GM12878 (cell line): Measurements from ENCODE around the gene ITIH5. TPM values are rescaled to one million over a fixed set of nuclear protein-coding genes. Genes with fewer than 3 reads are reported as not detected.

Experiments used
- ATAC-seq: fragments of 200-7000 bp; cut with Tn5 transposase; 3 replicates; pipeline ENCODE4 v1.9.1; 2020; ENCODE audit warnings: mild to moderate bottlenecking, moderate library complexity
- BruUV-seq: library from RNA; stranded (reverse); fragments of 400-500 nt; replicated peaks from 2 replicates; lab custom pipeline; 2021; lab: Mats Ljungman, UMichigan
- CTCF ChIA-PET: fragments of 300-600 bp; sonication (Branson Sonifier 250); formaldehyde crosslinking; extraction: SDS; loops from one replicate; lab custom pipeline; 2021; ENCODE audit warnings: inconsistent platforms; lab: Yijun Ruan, JAX
- POLR2A ChIA-PET: fragments of 350-600 bp; formaldehyde crosslinking; extraction: SDS; loops from one replicate; lab custom pipeline; 2021; ENCODE audit warnings: inconsistent platforms; lab: Charles Lee
- RAD21 ChIA-PET: fragments of 300-600 bp; sonication (Branson Sonifier 250); formaldehyde crosslinking; loops from one replicate; lab custom pipeline; 2023; ENCODE audit warnings: antibody characterized with exemption; ENCODE audit not compliant: unreplicated experiment; lab: Charles Lee
- SMC1A ChIA-PET: fragments of 300-600 bp; sonication (Branson Sonifier 250); formaldehyde crosslinking; loops from one replicate; lab custom pipeline; 2023; ENCODE audit not compliant: unreplicated experiment, uncharacterized antibody; lab: Charles Lee
- DNase-seq: peaks from one replicate; pipeline ENCODE4 v3.0.0-alpha.2; 2011; ENCODE audit warnings: low read depth, low spot score
- FAIRE-seq: peaks from 3 replicates; lab custom pipeline; 2011; peaks lifted over from hg19 to GRCh38; lab: Jason Lieb, UNC
- H2AFZ ChIP-seq: 2 replicates; pipeline ENCODE4 v1.6.0; 2011; ENCODE audit warnings: low read depth, low read length, control low read depth; ENCODE audit not compliant: control insufficient read depth
- H3K27ac ChIP-seq: 2 replicates; pipeline ENCODE4 v1.5.1; 2011; ENCODE audit warnings: control low read depth; ENCODE audit not compliant: control insufficient read depth, insufficient read depth
- H3K27me3 ChIP-seq, 2 experiments: replicated peaks in 1 of 2; 2 replicates each; pipeline versions ENCODE4 v1.6.0 to v1.6.1; 2011; ENCODE audit warnings: low read length in 1 of 2; ENCODE audit not compliant: control insufficient read depth in 2 of 2, insufficient read depth in 2 of 2
- H3K36me3 ChIP-seq, 2 experiments: 2 replicates each; pipeline ENCODE4 v1.5.1; 2011; ENCODE audit warnings: low read length in 1 of 2; ENCODE audit not compliant: control insufficient read depth in 2 of 2, insufficient read depth in 2 of 2
- H3K4me1 ChIP-seq: 2 replicates; pipeline ENCODE4 v1.6.1; 2011; ENCODE audit warnings: mild to moderate bottlenecking, low read length, moderate library complexity, mixed read lengths; ENCODE audit not compliant: control insufficient read depth, insufficient read depth
- H3K4me2 ChIP-seq: 2 replicates; pipeline ENCODE4 v1.6.0; 2011; ENCODE audit warnings: control low read depth; ENCODE audit not compliant: control insufficient read depth, insufficient read depth
- H3K4me3 ChIP-seq: fragments of 200-600 bp; sonication (generic); 2 replicates; pipeline ENCODE4 v1.5.1; 2016
- H3K79me2 ChIP-seq: 2 replicates; pipeline ENCODE4 v1.6.0; 2011; ENCODE audit warnings: low read length; ENCODE audit not compliant: control insufficient read depth, insufficient read depth
- H3K9ac ChIP-seq: 2 replicates; pipeline ENCODE4 v1.8.0; 2011; ENCODE audit warnings: low read length, control low read depth, mixed read lengths; ENCODE audit not compliant: control insufficient read depth, insufficient read depth
- H3K9me3 ChIP-seq: replicated peaks from 3 replicates; pipeline ENCODE4 v1.5.1; 2011; ENCODE audit warnings: mild to moderate bottlenecking, low read length; ENCODE audit not compliant: control insufficient read depth, insufficient read depth
- H4K20me1 ChIP-seq: 2 replicates; pipeline ENCODE4 v1.6.0; 2011; ENCODE audit not compliant: control insufficient read depth, insufficient read depth
- ATF2 ChIP-seq: IDR thresholded peaks from 2 replicates; pipeline ENCODE4 v1.6.1; 2012; ENCODE audit warnings: low read length, inconsistent platforms
- MTA3 ChIP-seq: IDR thresholded peaks from 2 replicates; pipeline ENCODE4 v1.6.1; 2012; ENCODE audit warnings: low read length, inconsistent platforms, borderline replicate concordance
- PRDM15 ChIP-seq: fragments of 450-650 bp; formaldehyde crosslinking; IDR thresholded peaks from 2 replicates; pipeline ENCODE4 v1.4.0; 2020; ENCODE audit warnings: mild to moderate bottlenecking, moderate library complexity
- STAT1 ChIP-seq: fragments of 450-650 bp; conservative IDR thresholded peaks from 2 replicates; pipeline ENCODE4 v1.6.1; 2014; ENCODE audit warnings: antibody characterized with exemption, mild to moderate bottlenecking
- YY1 ChIP-seq: IDR thresholded peaks from 2 replicates; pipeline ENCODE4 v1.6.1; 2011; ENCODE audit warnings: low read depth, mild to moderate bottlenecking, low read length
- WGBS: methylation state at CpG from one replicate; pipeline ENCODE4 v1.1.6; 2016; ENCODE audit warnings: low lambda C conversion rate; ENCODE audit not compliant: insufficient replicate concordance, insufficient coverage; ENCODE audit errors: missing lambda C conversion rate; 5-methylcytosine and 5-hydroxymethylcytosine counted together
- in situ Hi-C: fragments of 300-500 bp; cut with MboI; formaldehyde crosslinking; loops from 9 replicates; pipeline ENCODE4 v1.14.3; 2018; ENCODE audit warnings: mixed read lengths
- intact Hi-C: fragments of 100-400 bp; cut with micrococcal nuclease; formaldehyde crosslinking; loops from one replicate; pipeline ENCODE4 v1.14.2; 2022; ENCODE audit not compliant: unreplicated experiment
- polyA plus RNA-seq, 11 experiments: library from polyadenylated mRNA; depleted of rRNA in 4 of 11; unstranded in 6 of 11; stranded (reverse) in 5 of 11; fragments of >200 nt; fragmentation: Nextera tagmentation in 4 of 11; fragmentation: Illumina TruSeq in 1 of 11; extraction: Ambion mirVana in 4 of 11; extraction: Trizol in 1 of 11; gene quantifications; 1 replicate in 1 of 11; 2 replicates in 10 of 11; pipeline versions ENCODE4 v1.2.1 to v1.2.3, GENCODE V29; 2011 to 2016; ENCODE audit warnings: inconsistent platforms in 2 of 11, missing spikeins in 2 of 11, low read depth in 1 of 11
- total RNA-seq, 4 experiments: library from RNA; depleted of rRNA in 3 of 4; stranded (reverse); fragments of >200 nt in 3 of 4; fragmentation: Illumina TruSeq in 1 of 4; extraction: Trizol in 1 of 4; gene quantifications; 2 replicates each; pipeline versions ENCODE4 v1.2.1 to v1.2.3, GENCODE V29; 2013 to 2021

Gene ITIH5
- total and polyA plus RNA-seq, 10 of the 15 experiments (the other 5 are each of a cell fraction or from before 2014, with no cell fraction given): 0.14 to 0.43 (median 0.21) TPM; not detected in 7

- RAD21 ChIA-PET: no interaction called here
These were observed 24.2 kb downstream of the ITIH5 start for GRCh38 chr10:7642491-7643011.

More at GRCh38 chr10:7642491-7643011, 24.2 kb downstream of the ITIH5 start:
- intact Hi-C loops: no loop called here
- Histone ChIP-seq H3K4me3 (no peak overlapping the region), H4K20me1 (no peaks in the 10 kb centered on the region), H3K4me1 (no peaks in the 10 kb centered on the region), H3K4me2 (no peak overlapping the region), H3K9ac (no peak overlapping the region), H3K79me2 (no peaks in the 10 kb centered on the region), H2AFZ (no peak overlapping the region), H3K9me3 (no peaks in the 10 kb centered on the region; the same call in 2 of the 3 replicates), H3K36me3 (no peaks in the 10 kb centered on the region), H3K27me3 (no peaks in the 10 kb centered on the region; a peak in 1 of 4 replicates), H3K27ac (no peak overlapping the region)
- WGBS: 15% methylated on average over 5 of the region's 5 CpGs
- ChIA-PET CTCF (no interaction called here), POLR2A (no interaction called here), SMC1A (no interaction called here)
- no peak for FAIRE-seq
- BruUV-seq: no TSS peak
- no peak for ATAC-seq
- no peak for DNase-seq
- in situ Hi-C loops: no loop called here
- TF ChIP-seq YY1: no peak
- TF ChIP-seq MTA3: no peak
- TF ChIP-seq PRDM15 (CRISPR knock-in tag): no peak
- no peak for TF ChIP-seq STAT1
- no peak for TF ChIP-seq ATF2
